Measurements from ENCODE around the gene GATA5. TPM values are rescaled to one million over a fixed set of nuclear protein-coding genes. Genes with fewer than 3 reads are reported as not detected.

GATA5 gene
- total RNA-seq, 1 donor from 2014 or later: not detected

GRCh38 chr20:62479156-62479555 lies 3.4 kb upstream of the GATA5 start:
- TF ChIP-seq CTCF (IDR thresholded peaks at IDR 0.05): no peak
- H3K36me3 Mint-ChIP-seq (ENCODE audit: low read depth): no peaks in the 10 kb centered on the region
- H3K27ac Mint-ChIP-seq (ENCODE audit: unreplicated experiment): no peak overlapping the region
- peaks cover 3% of the 10 kb centered on the region for H3K4me1 Mint-ChIP-seq (ENCODE audit: low read depth)
- H3K27me3 Mint-ChIP-seq (ENCODE audit: low read depth): peaks cover 42% of the 10 kb centered on the region
- no peak overlapping the region for H3K4me3 Mint-ChIP-seq (ENCODE audit: unreplicated experiment)
- no peaks in the 10 kb centered on the region for H3K9me3 Mint-ChIP-seq (ENCODE audit: low read depth)
- no peak for DNase-seq (ENCODE audit: low spot score)

- DNase-seq (ENCODE audit: low spot score): no peak
- H3K4me1 Mint-ChIP-seq (ENCODE audit: low read depth): peaks cover 2% of the 10 kb centered on the region
- no peaks in the 10 kb centered on the region for H3K36me3 Mint-ChIP-seq (ENCODE audit: low read depth)
- H3K27me3 Mint-ChIP-seq (ENCODE audit: low read depth): peaks cover 38% of the 10 kb centered on the region
- no peaks in the 10 kb centered on the region for H3K9me3 Mint-ChIP-seq (ENCODE audit: low read depth)
- no peak overlapping the region for H3K27ac Mint-ChIP-seq (ENCODE audit: unreplicated experiment)
- TF ChIP-seq CTCF (IDR thresholded peaks at IDR 0.05): no peak
- H3K4me3 Mint-ChIP-seq (ENCODE audit: unreplicated experiment): no peak overlapping the region
Observed at GRCh38 chr20:62477669-62478455, 2.1 kb upstream of the GATA5 start.

GRCh38 chr20:62476056-62476838 lies 452 bp upstream of the GATA5 start:
- Mint-ChIP-seq H3K36me3 (ENCODE audit: low read depth) (no peaks in the 10 kb centered on the region), H3K4me3 (ENCODE audit: unreplicated experiment) (no peak overlapping the region), H3K27ac (ENCODE audit: unreplicated experiment) (no peak overlapping the region), H3K9me3 (ENCODE audit: low read depth) (no peaks in the 10 kb centered on the region), H3K4me1 (ENCODE audit: low read depth) (no peaks in the 10 kb centered on the region), H3K27me3 (ENCODE audit: low read depth) (peaks cover 35% of the 10 kb centered on the region)
- no peak for TF ChIP-seq CTCF (IDR thresholded peaks at IDR 0.05)
- no peak for DNase-seq (ENCODE audit: low spot score)

- Mint-ChIP-seq H3K4me1 (ENCODE audit: low read depth) (no peaks in the 10 kb centered on the region), H3K4me3 (ENCODE audit: unreplicated experiment) (no peak overlapping the region), H3K36me3 (ENCODE audit: low read depth) (no peaks in the 10 kb centered on the region), H3K27ac (ENCODE audit: unreplicated experiment) (no peak overlapping the region), H3K9me3 (ENCODE audit: low read depth) (no peaks in the 10 kb centered on the region), H3K27me3 (ENCODE audit: low read depth) (peaks cover 41% of the 10 kb centered on the region)
- no peak for TF ChIP-seq CTCF (IDR thresholded peaks at IDR 0.05)
- DNase-seq (ENCODE audit: low spot score): no peak
Observed at GRCh38 chr20:62475027-62475771, 596 bp downstream of the GATA5 start.

GRCh38 chr20:62474604-62475026 lies 1.2 kb downstream of the GATA5 start:
- Mint-ChIP-seq H3K4me3 (ENCODE audit: unreplicated experiment) (no peak overlapping the region), H3K9me3 (ENCODE audit: low read depth) (no peaks in the 10 kb centered on the region), H3K27me3 (ENCODE audit: low read depth) (peaks cover 45% of the 10 kb centered on the region), H3K36me3 (ENCODE audit: low read depth) (no peaks in the 10 kb centered on the region), H3K27ac (ENCODE audit: unreplicated experiment) (no peak overlapping the region), H3K4me1 (ENCODE audit: low read depth) (no peaks in the 10 kb centered on the region)
- TF ChIP-seq CTCF (IDR thresholded peaks at IDR 0.05): no peak
- DNase-seq (ENCODE audit: low spot score): no peak
